Sigmoid colon (tissue), 7 donors: ENCODE data around the gene SLIT1. TPM values are rescaled to one million over a fixed set of nuclear protein-coding genes. Genes with fewer than 3 reads are reported as not detected.

Experiments used
- DNase-seq: peaks from one replicate; pipeline ENCODE4 v3.0.0-alpha.2; 2019
- H3K27ac ChIP-seq, 4 donors: fragments of 200-600 bp; sonication (generic); one replicate each; pipeline ENCODE4 v1.5.1; 2016 to 2019; ENCODE audit warnings: mild to moderate bottlenecking in 1 of 4
- H3K27me3 ChIP-seq, 3 donors: fragments of 200-600 bp; sonication (generic); one replicate each; pipeline ENCODE4 v1.5.1; 2019; ENCODE audit warnings: mild to moderate bottlenecking in 1 of 3
- H3K36me3 ChIP-seq, 4 donors: fragments of 200-600 bp; sonication (generic); one replicate each; pipeline ENCODE4 v1.5.1; 2016 to 2019
- H3K4me1 ChIP-seq, 4 donors: fragments of 200-600 bp; sonication (generic); one replicate each; pipeline ENCODE4 v1.5.1; 2017 to 2019
- H3K4me3 ChIP-seq, 4 donors: fragments of 200-600 bp; sonication (generic); one replicate each; pipeline ENCODE4 v1.5.1; 2017 to 2019; ENCODE audit warnings: mild to moderate bottlenecking in 2 of 4, moderate library complexity in 1 of 4
- H3K9me3 ChIP-seq, 4 donors: fragments of 200-600 bp in 3 of 4; sonication (generic) in 3 of 4; one replicate each; pipeline versions ENCODE4 v1.5.1 to v1.6.1; 2013 to 2019
- CTCF ChIP-seq, 4 experiments: fragments of 450-650 bp in 3 of 4; fragments of 200-600 bp in 1 of 4; IDR thresholded peaks; one replicate each; pipeline ENCODE4 v1.5.1; 2016 to 2019; ENCODE audit warnings: antibody characterized with exemption in 4 of 4, mild to moderate bottlenecking in 3 of 4, moderate library complexity in 2 of 4
- EP300 ChIP-seq, 4 donors: sonication (generic); formaldehyde crosslinking; IDR thresholded peaks; one replicate each; pipeline ENCODE4 v1.6.1; 2017; ENCODE audit warnings: antibody characterized with exemption in 4 of 4
- POLR2A ChIP-seq, 2 donors: fragments of 450-650 bp; IDR thresholded peaks; one replicate each; pipeline ENCODE4 v1.6.1; 2016; ENCODE audit warnings: antibody characterized with exemption in 2 of 2, mild to moderate bottlenecking in 2 of 2, moderate library complexity in 2 of 2
- POLR2AphosphoS5 ChIP-seq, 4 donors: sonication (generic); formaldehyde crosslinking; IDR thresholded peaks; one replicate each; pipeline ENCODE4 v1.6.1; 2017; ENCODE audit warnings: antibody characterized with exemption in 4 of 4
- WGBS, 2 donors: extraction: QIAGEN DNeasy Blood & Tissue Kit; methylation state at CpG; one replicate each; pipeline ENCODE4 v1.1.7; 2013; 5-methylcytosine and 5-hydroxymethylcytosine counted together
- intact Hi-C: fragments of 100-400 bp; cut with DNase I; formaldehyde crosslinking; loops from one replicate; pipeline ENCODE4 v1.15.1; 2023
- polyA plus RNA-seq, 3 donors: library from polyadenylated mRNA; stranded (reverse); fragments of 200-250 nt; gene quantifications; one replicate each; pipeline ENCODE4 v1.2.3, GENCODE V29; 2013
- total RNA-seq, 4 donors: library from RNA; depleted of rRNA; stranded (reverse); fragments of >200 nt; gene quantifications; one replicate each; pipeline ENCODE4 v1.1.0, GENCODE V29; 2016
- donor health status: healthy with polysubstance abuse.
- donor health status: Bipolar disorder and iron deficiency.
- donor health status: healthy.

SLIT1 gene
- total and polyA plus RNA-seq, 7 donors, result under 0.01 to 1.4 (median 0.58) TPM; not detected in 1

DNA sequence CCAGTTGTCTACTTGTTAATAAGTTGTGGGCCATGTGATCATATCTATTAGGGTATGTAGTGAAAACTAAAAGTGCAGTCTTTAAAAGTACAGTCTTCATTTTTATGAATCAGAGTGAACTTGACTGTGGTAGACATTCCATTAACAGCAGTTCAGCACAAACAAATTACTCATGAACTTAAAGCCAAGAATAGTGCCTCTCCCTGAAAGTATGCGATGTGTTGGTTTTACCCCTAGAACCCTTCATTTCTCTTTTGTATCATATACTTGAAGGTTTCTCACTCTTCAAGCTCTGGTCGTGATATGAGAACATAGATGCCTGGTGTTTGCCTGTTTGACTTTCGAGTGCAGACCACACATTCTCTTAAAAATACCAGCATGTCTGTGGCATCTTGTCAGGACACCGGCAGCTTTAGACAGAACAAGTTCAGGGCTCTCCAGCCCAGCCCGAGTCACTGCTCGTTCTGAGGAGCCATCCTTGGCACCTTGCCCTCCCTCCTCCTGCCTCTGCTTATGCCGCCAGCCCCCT, 194.4 kb downstream of the SLIT1 start:
- TF ChIP-seq EP300 (IDR thresholded peaks at IDR 0.05), result no peak
- TF ChIP-seq POLR2A (IDR thresholded peaks at IDR 0.05), result no peak
- TF ChIP-seq POLR2AphosphoS5 (IDR thresholded peaks at IDR 0.05), result no peak
- TF ChIP-seq CTCF (IDR thresholded peaks at IDR 0.05), result no peak
- H3K27me3 ChIP-seq, result no peaks in the 10 kb centered on the region
- no peak for DNase-seq
- H3K4me1 ChIP-seq, result peaks cover 0 to 51% (median 20%) of the 10 kb centered on the region in 4 donors
- no peak overlapping the region for H3K4me3 ChIP-seq
- peak overlapping the region in 3 of 4 donors; percentile 41 to 60 (median 53) for H3K27ac ChIP-seq
- H3K36me3 ChIP-seq, result no peaks in the 10 kb centered on the region
- intact Hi-C loops, result no loop called here
- H3K9me3 ChIP-seq, result no peaks in the 10 kb centered on the region
- WGBS, 2 donors, result 71 to 74% methylated on average over 7 of the region's 7 CpGs

DNA sequence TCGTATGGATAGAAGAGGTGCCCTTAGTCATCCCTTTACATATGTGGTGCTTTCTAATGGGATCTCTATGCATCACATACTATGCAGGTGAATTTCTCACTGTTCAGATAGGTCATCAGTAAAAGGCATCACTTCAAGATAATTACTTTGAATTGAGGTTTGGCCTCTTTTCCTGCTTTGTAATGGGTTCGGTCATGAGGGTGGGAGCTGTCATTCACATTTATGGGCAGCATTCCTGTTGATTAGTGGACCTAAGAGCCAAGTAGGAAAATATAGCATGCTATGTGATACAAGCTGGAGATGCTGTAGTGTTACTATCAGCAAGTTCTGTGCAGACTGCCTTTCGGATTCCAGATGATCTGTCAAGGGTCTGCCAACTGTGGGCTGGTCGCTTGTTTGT, 197.3 kb downstream of the SLIT1 start:
- H3K27me3 ChIP-seq, result no peaks in the 10 kb centered on the region
- intact Hi-C loops, result no loop called here
- peaks cover 0 to 30% (median 15%) of the 10 kb centered on the region in 4 donors for H3K4me1 ChIP-seq
- no peaks in the 10 kb centered on the region for H3K36me3 ChIP-seq
- 67 to 78% methylated on average over 4 of the region's 4 CpGs for WGBS, 2 donors
- peak overlapping the region in 3 of 4 donors; percentile 31 to 46 (median 35) for H3K27ac ChIP-seq
- TF ChIP-seq EP300 (IDR thresholded peaks at IDR 0.05) (no peak), POLR2AphosphoS5 (IDR thresholded peaks at IDR 0.05) (no peak), POLR2A (IDR thresholded peaks at IDR 0.05) (no peak), CTCF (IDR thresholded peaks at IDR 0.05) (no peak)
- no peaks in the 10 kb centered on the region for H3K9me3 ChIP-seq
- H3K4me3 ChIP-seq, result no peak overlapping the region
- DNase-seq, result no peak

- Histone ChIP-seq H3K27ac (no peak overlapping the region), H3K27me3 (no peaks in the 10 kb centered on the region), H3K4me3 (no peak overlapping the region), H3K4me1 (peaks cover 0 to 30% (median 15%) of the 10 kb centered on the region in 4 donors), H3K9me3 (no peaks in the 10 kb centered on the region), H3K36me3 (no peaks in the 10 kb centered on the region)
- no peak for DNase-seq
- intact Hi-C loops, result no loop called here
- 92 to 96% methylated on average over 3 of the region's 3 CpGs for WGBS, 2 donors
- TF ChIP-seq EP300 (IDR thresholded peaks at IDR 0.05), result no peak
- TF ChIP-seq POLR2A (IDR thresholded peaks at IDR 0.05), result no peak
- no peak for TF ChIP-seq POLR2AphosphoS5 (IDR thresholded peaks at IDR 0.05)
- no peak for TF ChIP-seq CTCF (IDR thresholded peaks at IDR 0.05)
These were observed 197.9 kb downstream of the SLIT1 start for GRCh38 chr10:96987842-96988175.

DNA sequence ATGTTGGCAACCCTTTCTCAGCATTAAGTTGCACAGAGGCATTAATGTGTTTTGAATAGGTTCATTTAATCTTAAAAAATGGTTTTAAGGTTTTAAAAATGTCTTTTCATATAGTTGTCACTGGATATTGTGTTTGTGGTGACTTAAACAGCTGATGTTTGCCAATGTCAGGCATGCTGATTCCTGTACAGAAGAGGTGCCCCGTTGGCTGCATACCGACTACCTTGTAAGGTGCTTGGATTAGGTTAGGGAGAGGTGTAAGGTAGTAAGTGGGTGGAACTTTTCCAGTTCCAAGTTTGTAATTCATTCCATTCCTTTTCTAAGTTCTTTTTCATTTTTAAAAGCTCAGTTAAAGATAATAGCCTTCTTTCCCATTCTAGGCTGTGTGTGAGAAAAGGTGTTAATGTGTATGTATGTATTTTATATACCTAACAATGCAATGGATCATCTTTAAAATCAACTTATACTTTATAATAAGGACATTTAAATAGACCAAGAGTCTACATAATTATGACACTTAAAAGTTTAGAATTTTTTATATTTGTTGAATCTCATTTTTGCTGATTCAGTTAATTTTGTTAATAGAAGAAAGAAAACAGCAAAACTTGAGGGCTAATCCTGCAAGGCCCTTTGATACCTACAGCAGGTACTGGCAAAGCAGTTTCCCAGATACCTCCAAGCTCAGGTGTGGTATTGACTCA, 198.5 kb downstream of the SLIT1 start:
- Histone ChIP-seq H3K27me3 (no peaks in the 10 kb centered on the region), H3K36me3 (no peaks in the 10 kb centered on the region), H3K9me3 (no peaks in the 10 kb centered on the region), H3K27ac (no peak overlapping the region), H3K4me3 (no peak overlapping the region), H3K4me1 (peaks cover 0 to 30% (median 15%) of the 10 kb centered on the region in 4 donors)
- no peak for DNase-seq
- TF ChIP-seq CTCF (IDR thresholded peaks at IDR 0.05) (no peak), EP300 (IDR thresholded peaks at IDR 0.05) (no peak), POLR2AphosphoS5 (IDR thresholded peaks at IDR 0.05) (no peak), POLR2A (IDR thresholded peaks at IDR 0.05) (no peak)
- 77 to 96% methylated on average over 2 of the region's 2 CpGs for WGBS, 2 donors
- intact Hi-C loops, result no loop called here
